ENCODE data around the gene UTS2B.
"Not testable (repeated sequence)": the region's sequence is repeated elsewhere in the genome, so short reads cannot be mapped to it uniquely, and the experiment has no call there.

UTS2B gene

DNA sequence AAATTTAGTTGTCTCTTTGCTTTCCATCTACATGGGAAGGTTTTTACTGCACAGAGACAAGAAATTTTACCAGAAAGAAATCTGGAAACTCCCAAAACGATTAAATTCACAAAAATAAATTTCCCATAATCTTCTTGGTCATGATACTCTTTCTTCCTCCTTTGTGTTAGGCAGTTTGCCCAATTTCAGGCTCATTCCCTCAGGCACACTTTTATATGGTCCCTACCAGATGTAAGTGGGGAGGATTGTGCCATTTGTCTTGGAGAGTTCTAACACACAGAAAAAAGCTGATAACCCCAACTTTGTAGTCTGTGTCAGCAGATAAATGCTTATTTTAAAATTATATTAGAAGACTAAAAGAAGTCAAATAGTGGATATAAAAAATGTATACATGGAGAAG is 50.2 kb downstream of the UTS2B start:
- DNase-seq (ENCODE audit: low spot score): no peak

DNA sequence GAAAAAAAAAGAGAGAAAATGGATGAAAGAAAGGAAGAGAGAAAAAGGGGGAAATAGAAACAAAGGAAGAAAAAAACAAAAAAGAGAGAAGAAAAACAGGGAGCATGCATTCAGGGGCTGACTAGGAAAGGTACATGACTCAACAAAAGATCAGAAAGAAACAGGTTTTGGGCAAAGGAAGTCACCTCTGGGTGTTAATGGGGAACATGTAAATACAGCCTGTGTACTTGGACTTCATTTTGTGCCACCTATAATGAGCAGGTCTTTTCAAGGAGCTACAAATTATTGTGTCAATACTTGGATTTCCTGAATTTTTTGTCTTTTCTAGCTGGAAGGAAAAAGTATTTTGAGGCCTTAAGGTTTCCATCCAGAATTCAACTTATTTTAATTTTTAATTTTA is 54.6 kb downstream of the UTS2B start:
- no peak for DNase-seq (ENCODE audit: low spot score)

DNA sequence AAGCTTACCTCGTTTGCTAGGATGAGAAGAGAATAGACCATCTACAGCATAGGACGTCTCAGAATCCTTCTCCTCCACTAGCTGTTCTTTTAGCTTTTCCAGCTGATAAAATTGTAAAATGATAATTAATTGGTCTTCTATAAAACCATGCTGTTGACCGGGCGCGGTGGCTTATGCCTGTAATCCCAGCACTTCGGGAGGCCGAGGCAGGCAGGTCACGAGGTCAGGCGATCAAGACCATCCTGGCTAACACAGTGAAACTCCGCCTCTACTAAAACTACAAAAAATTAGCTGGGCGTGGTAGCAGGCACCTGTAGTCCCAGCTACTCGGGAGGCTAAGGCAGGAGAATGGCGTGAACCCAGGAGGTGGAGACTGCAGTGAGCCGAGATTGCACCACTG is 55.1 kb downstream of the UTS2B start:
- DNase-seq (ENCODE audit: low spot score): not testable (repeated sequence)

DNA sequence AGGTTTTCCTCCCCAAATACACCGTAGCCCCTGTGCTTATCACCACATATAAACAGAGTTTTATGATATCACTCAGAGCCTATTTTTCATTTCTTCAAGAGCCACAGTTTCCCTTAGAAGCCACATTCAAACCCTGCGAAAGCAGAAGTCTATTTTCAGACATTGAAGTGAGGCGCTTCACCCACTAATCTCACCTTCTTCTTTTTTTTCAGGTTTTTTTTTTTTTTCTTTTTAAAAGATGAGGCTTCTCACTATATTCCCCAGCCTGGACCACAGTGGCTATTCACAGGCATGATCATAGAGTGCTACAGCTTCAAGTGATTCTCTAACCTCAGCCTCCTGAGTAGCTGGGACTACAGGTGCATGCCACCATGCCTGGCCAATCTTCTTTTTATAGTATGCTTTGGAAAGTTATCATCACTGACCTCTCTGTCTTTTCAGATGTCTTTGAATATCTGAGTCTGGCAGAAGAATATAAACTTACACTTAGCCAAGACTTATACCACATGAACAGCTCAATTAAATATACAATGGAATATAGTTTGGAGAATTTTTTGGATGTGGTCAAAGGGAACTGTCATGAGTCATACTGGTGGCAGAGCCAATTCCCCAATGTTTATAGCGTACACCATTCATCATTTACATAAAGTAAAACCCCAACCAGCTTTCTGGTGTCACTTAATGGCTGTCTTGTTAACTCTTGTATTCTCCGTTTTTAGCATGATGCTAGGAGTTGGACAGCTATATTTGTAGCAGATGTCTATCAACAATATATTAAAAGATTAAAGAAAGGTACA is 60.8 kb downstream of the UTS2B start:
- DNase-seq (ENCODE audit: low spot score): no peak

DNA sequence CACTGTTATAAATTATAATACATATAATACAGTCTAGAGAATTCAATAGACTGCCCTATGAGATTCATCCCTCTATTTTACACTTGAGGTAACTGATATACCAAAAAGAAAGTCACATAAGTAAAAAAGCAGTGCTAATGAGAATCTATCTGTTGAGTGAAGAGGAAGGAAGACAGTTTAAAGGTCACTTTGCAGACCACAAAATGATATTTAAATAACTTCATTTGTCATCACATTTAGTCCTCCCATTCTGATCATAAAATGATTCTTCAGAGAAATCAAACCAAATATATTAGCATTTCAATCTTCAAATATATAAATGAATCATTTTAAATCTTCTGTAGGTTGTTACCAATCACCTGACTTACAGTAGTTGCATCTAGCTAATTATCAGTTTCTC is 61.6 kb downstream of the UTS2B start:
- no peak for DNase-seq (ENCODE audit: low spot score)

DNA sequence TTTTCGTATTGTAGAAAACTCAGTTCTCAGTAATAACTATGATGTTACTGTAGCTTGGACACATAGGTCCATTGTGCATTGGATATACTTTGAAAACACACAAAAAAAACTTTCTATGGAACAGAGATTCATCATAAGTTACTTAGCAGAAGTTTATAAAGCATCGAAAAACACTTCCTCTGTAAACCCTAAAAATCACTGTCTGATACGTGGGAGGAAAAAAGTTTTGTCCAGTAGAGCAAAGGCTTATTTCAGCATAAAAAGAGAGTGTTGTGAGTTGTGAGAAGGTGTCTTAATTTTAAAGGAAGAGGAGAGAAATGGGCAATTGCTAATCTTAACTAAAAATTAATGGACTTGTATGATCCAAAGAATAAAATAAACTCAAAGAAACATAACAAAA is 66.5 kb downstream of the UTS2B start:
- DNase-seq (ENCODE audit: low spot score): no peak

DNA sequence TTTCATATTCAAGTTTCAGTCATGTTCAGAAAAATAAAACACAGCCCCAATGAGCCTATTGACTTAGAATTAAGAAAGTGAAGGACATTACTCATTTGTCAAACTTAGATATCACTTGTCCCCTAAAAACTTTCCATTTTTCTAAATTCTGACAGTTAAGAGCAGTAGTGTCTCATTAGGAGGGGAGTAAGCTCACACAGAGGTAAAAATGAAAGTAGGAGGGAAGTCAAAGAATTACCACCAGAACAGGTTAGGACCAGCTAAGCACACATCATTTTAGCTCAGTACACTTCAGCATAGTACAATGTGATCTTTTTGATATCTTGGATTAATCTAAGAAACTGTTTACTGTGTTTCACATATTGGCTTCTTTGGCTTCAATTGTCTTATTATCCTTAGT is 67.0 kb downstream of the UTS2B start:
- DNase-seq (ENCODE audit: low spot score): no peak

DNA sequence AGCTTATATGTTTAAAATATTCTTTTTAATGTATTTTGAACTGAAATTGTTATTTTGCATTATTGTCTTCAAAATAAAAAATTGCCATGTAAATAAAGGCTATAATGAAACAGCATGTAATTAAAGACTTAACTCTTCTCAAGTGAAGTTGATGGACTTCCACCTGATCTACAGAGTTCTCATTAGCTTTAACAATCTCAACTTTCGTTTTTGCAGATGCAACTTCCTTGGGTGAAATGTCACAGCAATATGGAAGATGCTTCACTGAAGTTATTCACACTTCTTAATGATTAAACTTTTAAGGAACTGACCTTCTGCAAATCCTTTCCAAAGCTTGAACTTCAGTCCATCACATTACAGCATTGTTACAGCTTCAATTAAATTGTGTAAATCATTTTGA is 67.7 kb downstream of the UTS2B start:
- no peak for DNase-seq (ENCODE audit: low spot score)

DNA sequence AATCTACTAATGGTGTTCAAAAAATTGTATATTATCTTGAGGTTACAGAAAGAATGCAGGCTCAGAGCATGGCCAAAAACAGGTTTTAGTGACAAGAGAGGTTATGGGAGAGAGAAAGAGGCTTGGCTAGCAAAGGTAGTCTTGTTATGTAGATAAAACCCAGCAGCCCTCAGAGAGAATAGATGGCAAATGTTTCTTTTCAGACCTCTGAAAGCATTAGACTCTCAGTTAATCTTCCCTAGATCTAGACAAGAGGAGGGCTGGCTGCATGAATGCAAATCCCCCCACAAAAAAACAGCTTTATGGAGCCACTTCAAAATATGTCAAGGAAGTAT is 69.1 kb downstream of the UTS2B start:
- DNase-seq (ENCODE audit: low spot score): no peak

DNA sequence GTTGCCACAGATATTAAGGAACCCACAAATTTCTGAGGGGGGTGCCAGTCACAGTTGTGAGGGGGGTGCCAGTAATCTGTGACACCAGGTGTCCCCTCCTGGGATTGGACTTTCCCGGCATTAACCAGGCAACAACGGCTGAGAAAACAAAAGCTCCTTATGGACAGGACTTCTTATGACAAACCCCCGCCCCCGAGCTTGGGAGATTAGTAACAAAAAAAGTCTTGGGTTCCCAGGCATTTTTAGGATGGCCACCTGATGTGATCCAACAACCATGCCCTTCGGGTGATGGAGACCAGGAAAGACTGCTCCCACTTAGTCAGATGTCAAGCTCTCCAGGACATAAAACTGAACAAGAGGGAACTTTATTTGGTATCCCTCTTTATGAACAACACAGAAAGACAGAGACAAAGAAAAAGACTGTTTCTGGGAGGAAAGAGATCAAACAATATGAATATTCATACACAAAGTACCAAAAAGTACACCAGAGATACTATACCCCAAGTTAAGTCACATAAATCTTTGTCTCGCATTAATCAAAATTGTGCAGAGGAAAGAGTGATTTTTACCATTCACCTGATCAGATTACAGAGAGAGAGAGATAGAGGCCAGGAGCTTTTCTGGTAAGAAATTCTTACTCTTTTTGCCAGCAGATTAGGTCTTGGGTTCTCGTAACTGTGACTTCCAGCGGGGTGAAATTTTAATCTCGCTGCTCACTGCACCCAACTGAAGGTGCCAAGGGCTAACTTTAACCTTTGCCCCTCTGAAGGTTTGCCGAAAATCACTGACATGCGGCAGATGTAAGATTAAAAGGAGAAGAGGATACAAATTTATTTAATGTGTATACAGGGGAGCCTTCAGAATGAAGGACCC is 69.7 kb downstream of the UTS2B start:
- DNase-seq (ENCODE audit: low spot score): no peak

DNA sequence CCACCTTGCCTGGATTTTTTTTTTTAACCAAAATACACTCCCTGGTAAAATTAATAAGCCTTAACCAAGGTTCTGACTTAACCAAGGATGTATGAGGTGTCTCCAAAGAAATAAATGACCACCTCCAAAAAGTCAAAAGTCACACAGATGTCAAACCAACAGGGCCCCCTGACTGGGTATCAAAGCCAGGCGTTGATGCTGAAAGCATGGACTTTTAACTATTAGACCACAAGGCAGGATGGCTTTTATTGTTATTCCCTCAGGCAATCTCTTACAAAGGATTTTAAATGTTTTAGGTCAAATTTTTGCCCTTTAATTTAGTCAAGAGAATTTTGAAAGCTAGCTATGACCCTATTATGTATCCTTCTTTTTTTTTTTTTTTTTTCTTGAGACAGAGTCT is 70.8 kb downstream of the UTS2B start:
- no peak for DNase-seq (ENCODE audit: low spot score)

DNA sequence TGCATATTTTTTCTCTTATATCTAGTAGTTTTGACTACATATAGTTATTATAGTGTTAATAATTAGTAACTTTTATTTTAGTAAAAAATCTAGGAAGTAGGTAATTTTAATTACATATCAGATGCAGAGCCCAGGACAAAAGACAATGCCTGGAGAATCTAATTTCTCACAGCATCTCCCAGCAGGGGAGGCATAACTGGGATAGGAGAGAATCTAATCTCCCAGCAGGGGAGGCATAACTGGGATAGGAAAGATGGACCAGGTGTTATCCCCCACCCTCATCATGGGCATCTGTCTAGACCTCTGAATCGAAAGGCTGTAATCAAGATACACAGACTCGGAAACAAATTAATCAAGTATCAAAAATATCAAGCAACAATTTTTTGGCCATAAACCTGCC is 73.0 kb downstream of the UTS2B start:
- DNase-seq (ENCODE audit: low spot score): no peak

DNA sequence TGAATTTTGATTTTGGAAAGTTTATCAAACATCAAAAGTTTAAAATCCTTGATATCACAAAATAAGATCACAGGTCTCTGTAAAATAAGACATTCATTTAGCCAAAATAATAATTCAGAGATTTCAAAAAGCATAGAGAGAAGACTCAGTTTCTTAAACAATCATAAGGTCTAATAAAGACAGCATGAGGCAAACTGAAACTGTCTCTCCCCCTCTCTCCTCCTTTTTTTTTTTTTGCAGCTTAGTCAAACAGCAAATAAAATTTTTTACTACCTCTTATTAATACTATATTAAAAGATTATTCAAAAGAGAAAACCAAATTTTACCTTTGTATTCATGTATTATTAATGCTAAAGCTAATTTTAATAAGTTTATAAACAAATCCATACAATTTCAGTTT is 73.9 kb downstream of the UTS2B start:
- no peak for DNase-seq (ENCODE audit: low spot score)

DNA sequence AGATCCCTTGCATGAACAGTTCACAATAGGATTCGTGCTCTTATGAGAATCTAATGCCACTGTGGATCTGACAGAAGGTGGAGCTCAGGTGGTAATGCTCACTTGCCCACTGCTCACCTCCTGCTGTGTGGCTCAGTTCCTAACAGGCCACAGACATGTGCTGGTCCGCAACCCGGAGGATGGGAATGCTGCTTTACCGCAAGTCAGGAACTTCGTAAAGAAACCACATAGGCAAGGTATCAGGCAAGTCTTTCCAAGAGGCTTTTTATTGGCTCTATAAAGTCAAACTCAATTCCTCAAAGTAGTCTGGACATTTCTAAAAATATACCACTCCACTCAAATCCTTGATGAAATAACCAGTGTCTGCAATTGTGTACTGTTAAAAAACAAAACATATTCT is 75.2 kb downstream of the UTS2B start:
- no peak for DNase-seq (ENCODE audit: low spot score)

DNA sequence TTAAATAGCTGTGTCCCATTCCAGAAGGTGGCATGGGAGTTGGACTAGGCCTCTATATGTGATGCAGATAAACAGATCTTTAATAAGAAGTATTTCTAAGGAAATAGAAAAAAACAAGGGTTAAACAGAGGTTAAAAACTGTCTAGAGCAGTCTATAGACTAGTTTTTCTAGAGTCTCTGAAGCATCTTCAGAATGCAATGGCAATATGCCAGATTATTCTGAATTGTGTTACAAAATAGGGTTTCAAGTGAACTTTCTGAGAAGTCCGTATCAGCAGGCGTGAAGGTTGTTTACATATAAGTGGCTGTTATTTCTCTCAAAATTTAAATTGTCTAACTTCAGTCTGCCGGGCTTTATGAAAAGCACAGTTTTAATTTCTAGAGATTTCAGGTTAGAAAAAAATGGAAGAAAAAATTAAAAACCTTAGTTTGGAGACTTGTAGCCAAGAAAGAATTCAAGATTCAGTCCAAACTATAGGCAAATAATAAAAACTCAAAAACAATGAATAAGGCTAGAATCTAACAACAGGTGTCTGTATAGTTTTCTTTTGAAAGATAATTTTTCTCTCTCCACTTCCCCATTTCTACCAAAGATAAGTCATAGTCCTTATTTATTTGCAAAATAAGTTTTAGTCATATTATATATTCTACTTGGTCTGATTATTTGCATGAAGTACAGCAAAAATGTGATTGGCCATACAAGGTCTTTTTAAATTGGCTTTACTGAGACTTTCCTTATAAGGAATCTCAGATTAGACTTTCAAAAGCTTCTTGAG is 76.0 kb downstream of the UTS2B start:
- DNase-seq (ENCODE audit: low spot score): no peak

DNA sequence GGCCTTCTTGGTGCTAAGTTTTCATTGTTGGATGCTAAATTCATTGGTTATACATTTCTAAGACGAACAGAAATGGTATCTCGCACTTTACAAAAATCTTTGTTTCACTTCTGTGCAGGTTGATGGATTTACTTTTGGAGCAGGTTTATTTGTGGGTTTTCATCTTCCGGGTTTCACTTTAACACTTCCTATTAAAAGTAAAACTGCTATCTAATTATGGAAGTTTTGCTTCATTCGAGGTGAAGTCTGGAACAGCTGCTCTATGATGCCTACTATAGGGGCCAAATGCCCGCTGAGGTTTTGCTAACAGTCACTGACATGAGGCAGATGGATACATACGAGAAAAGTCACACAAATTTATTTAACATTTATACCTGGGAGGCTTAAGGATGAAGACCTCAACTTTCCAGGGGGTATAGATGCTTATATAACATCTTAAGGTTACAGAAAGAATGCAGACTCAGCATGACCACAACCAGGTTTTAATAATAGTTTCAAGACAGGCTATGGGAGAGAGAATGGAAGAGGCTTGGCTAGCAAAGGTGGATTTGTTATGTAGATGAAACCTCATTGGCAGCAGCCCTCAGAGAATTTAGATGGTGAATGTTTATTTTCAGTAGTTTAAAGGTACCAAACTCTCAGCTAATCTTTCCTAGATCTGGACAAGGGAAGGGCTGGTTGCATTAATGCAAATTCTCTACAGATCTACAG is 77.1 kb downstream of the UTS2B start:
- DNase-seq (ENCODE audit: low spot score): no peak

DNA sequence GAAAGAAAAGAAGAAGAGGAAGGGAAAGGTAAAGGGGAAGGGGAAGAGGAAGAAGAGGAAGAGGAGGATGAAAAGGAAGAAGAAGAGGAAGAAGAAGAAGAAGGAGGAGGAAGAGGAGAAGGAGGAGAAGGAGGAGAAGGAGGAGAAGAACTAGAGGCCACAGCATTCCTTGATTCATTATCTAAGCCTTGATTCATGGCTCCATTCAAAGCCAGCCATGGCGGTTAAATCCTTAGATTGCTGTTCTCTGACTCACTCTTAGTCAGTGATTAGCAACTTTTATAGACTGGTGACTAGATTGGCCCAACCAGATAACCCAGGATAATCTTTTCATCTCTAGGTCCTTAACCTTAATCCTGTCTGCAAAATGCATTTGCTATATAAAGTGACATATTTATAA is 83.7 kb downstream of the UTS2B start:
- DNase-seq (ENCODE audit: low spot score): no peak

DNA sequence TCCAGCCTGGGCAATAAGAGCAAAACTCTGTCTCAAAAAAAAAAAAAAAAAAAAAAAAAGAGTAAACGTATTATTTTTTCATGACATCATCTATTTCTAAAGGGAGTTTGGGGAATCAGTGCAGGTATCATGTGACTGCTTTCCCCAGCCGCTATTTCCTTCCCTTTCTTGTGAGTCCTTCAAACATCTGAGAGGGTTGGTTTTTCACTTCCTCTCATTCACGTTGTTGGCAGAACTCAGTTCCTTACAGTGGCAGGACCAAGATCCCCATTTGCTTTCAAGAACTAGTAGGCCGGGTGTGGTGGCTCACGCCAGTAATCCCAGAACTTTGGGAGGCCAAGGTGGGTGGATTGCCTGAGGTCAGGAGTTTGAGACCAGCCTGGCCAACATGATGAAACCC is 84.3 kb downstream of the UTS2B start:
- DNase-seq (ENCODE audit: low spot score): not testable (repeated sequence)

DNA sequence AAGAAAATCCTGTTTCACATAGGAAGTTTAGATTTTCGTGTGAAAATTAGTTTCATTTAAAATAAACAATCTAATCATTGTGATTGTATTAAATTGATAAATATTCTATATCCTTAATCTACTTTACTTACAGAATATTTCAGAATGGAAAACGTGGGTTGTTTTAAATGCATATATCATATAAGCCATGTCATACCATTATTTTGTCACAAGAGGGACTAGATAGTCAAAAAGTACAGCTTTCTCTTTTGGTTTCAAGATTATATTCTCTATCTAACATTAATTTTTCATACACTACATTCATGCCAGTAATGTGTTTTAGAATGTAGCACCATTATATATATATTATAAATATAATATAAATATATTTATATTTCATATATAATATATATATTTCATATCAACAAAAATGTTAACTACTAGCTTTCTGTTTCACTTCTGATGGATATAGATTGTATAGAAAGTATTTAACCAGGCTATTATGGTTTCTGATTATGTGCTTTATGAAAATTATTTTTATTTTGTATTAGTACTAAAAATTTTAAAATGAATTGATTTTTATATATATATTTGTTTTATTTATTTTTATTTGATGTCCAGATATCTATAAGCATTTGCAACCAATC is 86.0 kb downstream of the UTS2B start:
- DNase-seq (ENCODE audit: low spot score): no peak

DNA sequence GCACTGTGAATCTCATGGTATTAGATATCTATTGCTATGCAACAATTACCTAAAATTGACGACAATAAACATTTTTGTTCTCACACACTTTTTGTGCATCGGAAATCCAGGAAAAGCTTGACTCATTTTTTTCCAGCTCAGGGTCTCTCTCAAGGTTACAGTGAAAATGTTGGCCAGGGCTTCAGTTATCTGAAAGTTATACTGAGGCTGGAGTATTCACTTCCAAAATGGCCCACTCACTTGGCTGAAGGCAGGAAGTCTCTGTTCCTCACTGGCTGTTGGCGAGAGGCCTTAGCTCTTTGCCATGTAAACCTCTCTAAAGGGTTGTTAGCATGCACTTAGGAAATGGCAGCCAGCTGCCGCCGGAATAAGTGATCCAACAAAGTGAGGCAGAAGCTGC is 89.8 kb downstream of the UTS2B start:
- no peak for DNase-seq (ENCODE audit: low spot score)

DNA sequence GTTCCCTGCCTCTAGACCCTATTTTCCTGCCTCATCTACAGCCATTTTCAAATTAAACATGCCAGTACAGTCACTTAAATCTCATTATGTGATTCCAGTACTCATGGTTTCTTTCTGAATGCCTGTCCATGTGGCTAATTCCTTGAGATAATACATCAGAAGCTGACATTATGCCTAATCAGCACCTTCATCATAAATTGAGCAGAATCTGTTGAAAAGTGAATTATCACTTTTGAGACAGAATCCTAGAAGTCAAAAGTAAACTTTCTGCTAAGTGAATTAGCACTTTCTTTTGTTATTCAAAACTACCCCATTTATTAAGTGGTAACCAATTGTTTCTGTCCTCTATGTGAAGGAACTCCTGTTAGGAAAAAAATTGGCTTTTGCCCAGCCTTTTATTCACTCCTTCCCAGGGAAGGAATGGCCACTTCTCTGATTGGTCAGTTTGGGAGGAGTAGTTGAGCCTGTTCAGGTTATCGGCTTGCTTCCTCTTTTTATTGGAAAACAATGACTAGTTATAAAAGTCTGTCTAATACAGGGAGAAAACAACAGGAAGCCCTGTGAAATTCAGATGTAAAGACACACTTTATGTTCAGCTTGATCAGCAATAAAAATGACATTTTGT is 90.8 kb downstream of the UTS2B start:
- DNase-seq (ENCODE audit: low spot score): no peak

Measured in left forelimb (tissue), 1 donor.